GM18517 (cell line): ENCODE results near the gene DUSP7.

ENCODE experiments used
- ATAC-seq: cut with Tn5 transposase; IDR thresholded peaks from one replicate; pipeline ENCODE4 v1.9.1; 2021; ENCODE audit warnings: mild to moderate bottlenecking, moderate library complexity; ENCODE audit not compliant: unreplicated experiment

The DUSP7 gene

GRCh38 chr3:52056521-52056967 is at the start of gene DUSP7:
Gene DUSP7, minus strand, starts transcription at chr3:52056571. Its CDS starts 205 bp downstream, at chr3:52056366.
- peak; percentile 0 for ATAC-seq

GRCh38 chr3:52104684-52105640 is 48.6 kb upstream of the DUSP7 start:
- no peak for ATAC-seq

GRCh38 chr3:52102934-52103333 is 46.6 kb upstream of the DUSP7 start:
- no peak for ATAC-seq

GRCh38 chr3:52099001-52099401 is 42.6 kb upstream of the DUSP7 start:
- no peak for ATAC-seq

- no peak for ATAC-seq
Measured at GRCh38 chr3:52097851-52098507, 41.6 kb upstream of the DUSP7 start.

GRCh38 chr3:52095990-52096775 is 39.8 kb upstream of the DUSP7 start:
- ATAC-seq, result no peak

GRCh38 chr3:52094571-52095485 is 38.5 kb upstream of the DUSP7 start:
- ATAC-seq, result no peak

GRCh38 chr3:52093756-52094545 is 37.6 kb upstream of the DUSP7 start:
- no peak for ATAC-seq

GRCh38 chr3:52092891-52093290 is 36.5 kb upstream of the DUSP7 start:
- no peak for ATAC-seq

GRCh38 chr3:52092271-52092660 is 35.9 kb upstream of the DUSP7 start:
- no peak for ATAC-seq

GRCh38 chr3:52091586-52092270 is 35.4 kb upstream of the DUSP7 start:
- no peak for ATAC-seq

- ATAC-seq, result no peak
Measured at GRCh38 chr3:52090933-52091468, 34.6 kb upstream of the DUSP7 start.

- ATAC-seq, result no peak
Measured at GRCh38 chr3:52090131-52090932, 34.0 kb upstream of the DUSP7 start.

GRCh38 chr3:52089691-52090090 is 33.3 kb upstream of the DUSP7 start:
- ATAC-seq, result no peak

- ATAC-seq, result no peak
Measured at GRCh38 chr3:52088445-52089367, 32.3 kb upstream of the DUSP7 start.

- no peak for ATAC-seq
Measured at GRCh38 chr3:52087731-52088130, 31.4 kb upstream of the DUSP7 start.
